Prostate gland (tissue), 2 donors: ENCODE data around the gene WDR93.

Experiments
- POLR2AphosphoS5 ChIP-seq: sonication (generic); formaldehyde crosslinking; IDR thresholded peaks from one replicate; pipeline ENCODE4 v1.6.1; 2017; ENCODE audit warnings: antibody characterized with exemption
- TF ChIP-seq, protein P1 (sequence below), 4 experiments: fragments of 200-600 bp in 2 of 4; fragments of 450-650 bp in 2 of 4; sonication (generic) in 2 of 4; IDR thresholded peaks; 1 replicate in 3 of 4; 2 replicates in 1 of 4; pipeline ENCODE4 v1.5.1; 2016 to 2019; ENCODE audit warnings: antibody characterized with exemption in 4 of 4, mild to moderate bottlenecking in 2 of 4, moderate library complexity in 2 of 4

DNA sequence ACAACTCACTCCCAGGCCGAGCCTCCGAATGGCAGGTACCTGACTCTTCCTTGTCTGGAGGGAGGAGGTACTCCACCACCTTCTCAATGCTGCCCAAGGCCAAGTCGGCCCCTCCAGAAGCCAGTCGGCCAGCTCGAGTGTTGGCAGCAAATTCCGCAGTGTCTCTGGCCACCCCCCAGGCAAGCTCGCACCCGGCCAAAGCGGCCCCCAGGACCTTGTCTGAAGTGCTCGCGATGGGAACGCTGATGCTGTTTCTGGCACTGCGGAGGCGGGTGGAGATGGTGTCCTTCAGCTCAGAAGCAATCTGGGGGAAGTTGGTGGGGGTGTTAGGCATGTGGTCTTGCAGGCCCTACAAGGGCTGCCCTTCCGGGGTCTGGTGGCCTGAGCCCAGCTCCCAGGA lies 20.7 kb upstream of the WDR93 start:
- TF ChIP-seq, protein P1, sequence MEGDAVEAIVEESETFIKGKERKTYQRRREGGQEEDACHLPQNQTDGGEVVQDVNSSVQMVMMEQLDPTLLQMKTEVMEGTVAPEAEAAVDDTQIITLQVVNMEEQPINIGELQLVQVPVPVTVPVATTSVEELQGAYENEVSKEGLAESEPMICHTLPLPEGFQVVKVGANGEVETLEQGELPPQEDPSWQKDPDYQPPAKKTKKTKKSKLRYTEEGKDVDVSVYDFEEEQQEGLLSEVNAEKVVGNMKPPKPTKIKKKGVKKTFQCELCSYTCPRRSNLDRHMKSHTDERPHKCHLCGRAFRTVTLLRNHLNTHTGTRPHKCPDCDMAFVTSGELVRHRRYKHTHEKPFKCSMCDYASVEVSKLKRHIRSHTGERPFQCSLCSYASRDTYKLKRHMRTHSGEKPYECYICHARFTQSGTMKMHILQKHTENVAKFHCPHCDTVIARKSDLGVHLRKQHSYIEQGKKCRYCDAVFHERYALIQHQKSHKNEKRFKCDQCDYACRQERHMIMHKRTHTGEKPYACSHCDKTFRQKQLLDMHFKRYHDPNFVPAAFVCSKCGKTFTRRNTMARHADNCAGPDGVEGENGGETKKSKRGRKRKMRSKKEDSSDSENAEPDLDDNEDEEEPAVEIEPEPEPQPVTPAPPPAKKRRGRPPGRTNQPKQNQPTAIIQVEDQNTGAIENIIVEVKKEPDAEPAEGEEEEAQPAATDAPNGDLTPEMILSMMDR (IDR thresholded peaks at IDR 0.05), result no peak
- no peak for TF ChIP-seq POLR2AphosphoS5
